ENCODE measurements around the gene ZNF521.
A peak's percentile ranks its signal among the peaks of the same experiment; 100 is the strongest.

Gene ZNF521

GRCh38 chr18:25298853-25299274 is 53.1 kb downstream of the ZNF521 start:
- ATAC-seq: peak; percentile 98
- TF ChIP-seq OSR1 (CRISPR knock-in tag; IDR thresholded peaks at IDR 0.05) (no peak), ESRRG (CRISPR knock-in tag; IDR thresholded peaks at IDR 0.05) (no peak), ARNTL (CRISPR knock-in tag; IDR thresholded peaks at IDR 0.05; ENCODE audit: borderline replicate concordance, low read depth) (no peak), CSRNP3 (CRISPR knock-in tag; IDR thresholded peaks at IDR 0.05) (no peak), RARB (CRISPR knock-in tag; IDR thresholded peaks at IDR 0.05) (no peak), CSDC2 (CRISPR knock-in tag; IDR thresholded peaks at IDR 0.05) (peak; percentile 87), ZNF565 (CRISPR knock-in tag; conservative IDR thresholded peaks at IDR 0.05; ENCODE audit: low read depth) (no peak), SNAI2 (CRISPR knock-in tag; IDR thresholded peaks at IDR 0.05) (no peak), POU6F1 (CRISPR knock-in tag; IDR thresholded peaks at IDR 0.05; ENCODE audit: borderline replicate concordance, low read depth) (no peak), TOX (CRISPR knock-in tag; IDR thresholded peaks at IDR 0.05; ENCODE audit: borderline replicate concordance) (peak; percentile 69; the same call in 1 of the 2 replicates), GLIS3 (CRISPR knock-in tag; IDR thresholded peaks at IDR 0.05) (no peak), ZFP30 (CRISPR knock-in tag; IDR thresholded peaks at IDR 0.05) (no peak), ZFP3 (CRISPR knock-in tag; IDR thresholded peaks at IDR 0.05) (no peak)

GRCh38 chr18:25295624-25296138 is 56.3 kb downstream of the ZNF521 start:
- TF ChIP-seq TSHZ2 (CRISPR knock-in tag; IDR thresholded peaks at IDR 0.05): no peak
- TF ChIP-seq ARNTL (CRISPR knock-in tag; IDR thresholded peaks at IDR 0.05; ENCODE audit: borderline replicate concordance, low read depth): no peak
- no peak for ATAC-seq

- TF ChIP-seq POU6F1 (CRISPR knock-in tag; IDR thresholded peaks at IDR 0.05; ENCODE audit: borderline replicate concordance, low read depth) (no peak), TCF4 (CRISPR knock-in tag; IDR thresholded peaks at IDR 0.05; ENCODE audit: borderline replicate concordance) (no peak), BACH2 (CRISPR knock-in tag; IDR thresholded peaks at IDR 0.05; ENCODE audit: borderline replicate concordance) (no peak), CREB5 (CRISPR knock-in tag; IDR thresholded peaks at IDR 0.05; ENCODE audit: low read depth) (no peak), ZFP30 (CRISPR knock-in tag; IDR thresholded peaks at IDR 0.05) (no peak), TSHZ2 (CRISPR knock-in tag; IDR thresholded peaks at IDR 0.05) (no peak), TOX (CRISPR knock-in tag; IDR thresholded peaks at IDR 0.05; ENCODE audit: borderline replicate concordance) (no peak), SNAI2 (CRISPR knock-in tag; IDR thresholded peaks at IDR 0.05) (no peak), ESRRG (CRISPR knock-in tag; IDR thresholded peaks at IDR 0.05) (no peak), ZNF8 (CRISPR knock-in tag; IDR thresholded peaks at IDR 0.05) (no peak)
- ATAC-seq: no peak
Measured at GRCh38 chr18:25291150-25291549, 60.8 kb downstream of the ZNF521 start.

Measured in SK-N-SH treated with all-trans-retinoic acid at 6 μM for 48 hours (cell line).